ENCODE measurements around the gene TEKTIP1. TPM values are rescaled to one million over a fixed set of nuclear protein-coding genes. Genes with fewer than 3 reads are reported as not detected.
A peak's percentile ranks its signal among the peaks of the same experiment; 100 is the strongest.

The TEKTIP1 gene
- total RNA-seq, 6 donors from 2014 or later: 1.6 to 7.3 (median 6.2) TPM; not detected in 3

- Histone ChIP-seq H3K27ac (no peak overlapping the region), H3K4me3 (no peak overlapping the region), H3K9me3 (no peaks in the 10 kb centered on the region), H3K4me1 (peaks cover 13 to 40% (median 18%) of the 10 kb centered on the region in 4 donors), H3K27me3 (no peaks in the 10 kb centered on the region), H3K36me3 (peaks cover 0 to 21% (median 8%) of the 10 kb centered on the region in 4 donors)
- ATAC-seq (ENCODE audit: low FRiP score in 2 of 2) (no peak), DNase-seq (peak in 1 of 2 donors; percentile 62)
- TF ChIP-seq, protein P1, sequence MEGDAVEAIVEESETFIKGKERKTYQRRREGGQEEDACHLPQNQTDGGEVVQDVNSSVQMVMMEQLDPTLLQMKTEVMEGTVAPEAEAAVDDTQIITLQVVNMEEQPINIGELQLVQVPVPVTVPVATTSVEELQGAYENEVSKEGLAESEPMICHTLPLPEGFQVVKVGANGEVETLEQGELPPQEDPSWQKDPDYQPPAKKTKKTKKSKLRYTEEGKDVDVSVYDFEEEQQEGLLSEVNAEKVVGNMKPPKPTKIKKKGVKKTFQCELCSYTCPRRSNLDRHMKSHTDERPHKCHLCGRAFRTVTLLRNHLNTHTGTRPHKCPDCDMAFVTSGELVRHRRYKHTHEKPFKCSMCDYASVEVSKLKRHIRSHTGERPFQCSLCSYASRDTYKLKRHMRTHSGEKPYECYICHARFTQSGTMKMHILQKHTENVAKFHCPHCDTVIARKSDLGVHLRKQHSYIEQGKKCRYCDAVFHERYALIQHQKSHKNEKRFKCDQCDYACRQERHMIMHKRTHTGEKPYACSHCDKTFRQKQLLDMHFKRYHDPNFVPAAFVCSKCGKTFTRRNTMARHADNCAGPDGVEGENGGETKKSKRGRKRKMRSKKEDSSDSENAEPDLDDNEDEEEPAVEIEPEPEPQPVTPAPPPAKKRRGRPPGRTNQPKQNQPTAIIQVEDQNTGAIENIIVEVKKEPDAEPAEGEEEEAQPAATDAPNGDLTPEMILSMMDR (IDR thresholded peaks at IDR 0.05): no peak
- 91 to 92% methylated on average over 18 to 23 of the region's 26 CpGs for WGBS, 2 donors
Observed at GRCh38 chr19:3511506-3512251, 27.3 kb upstream of the TEKTIP1 start.

- no peaks in the 10 kb centered on the region for H3K9me3 ChIP-seq
- H3K27me3 ChIP-seq: no peaks in the 10 kb centered on the region
- DNase-seq (peak in 1 of 2 donors; percentile 33), ATAC-seq (ENCODE audit: low FRiP score in 2 of 2) (no peak)
- H3K4me1 ChIP-seq: peaks cover 14 to 40% (median 16%) of the 10 kb centered on the region in 4 donors
- TF ChIP-seq, protein P1 (IDR thresholded peaks at IDR 0.05): no peak
- no peak for TF ChIP-seq POLR2A (IDR thresholded peaks at IDR 0.05)
- TF ChIP-seq POLR2AphosphoS5 (IDR thresholded peaks at IDR 0.05): no peak
- no peak for TF ChIP-seq EP300 (IDR thresholded peaks at IDR 0.05)
- H3K27ac ChIP-seq: no peak overlapping the region
- WGBS, 2 donors: 89 to 94% methylated on average over 11 to 16 of the region's 17 CpGs
- no peak overlapping the region for H3K4me3 ChIP-seq
- H3K36me3 ChIP-seq: peaks cover 0 to 21% (median 8%) of the 10 kb centered on the region in 4 donors
Observed at GRCh38 chr19:3512562-3513228, 26.3 kb upstream of the TEKTIP1 start.

- H3K4me1 ChIP-seq: peaks cover 9 to 32% (median 13%) of the 10 kb centered on the region in 4 donors
- no peak overlapping the region for H3K4me3 ChIP-seq
- TF ChIP-seq POLR2AphosphoS5 (IDR thresholded peaks at IDR 0.05) (no peak), POLR2A (IDR thresholded peaks at IDR 0.05) (no peak), EP300 (IDR thresholded peaks at IDR 0.05) (no peak)
- TF ChIP-seq, protein P1 (IDR thresholded peaks at IDR 0.05): no peak
- DNase-seq: peak in 1 of 2 donors; percentile 55
- H3K27ac ChIP-seq: no peak overlapping the region
- no peaks in the 10 kb centered on the region for H3K9me3 ChIP-seq
- WGBS, 2 donors: 72 to 92% methylated on average over 6 to 18 of the region's 23 CpGs
- ATAC-seq (ENCODE audit: low FRiP score in 2 of 2): peak in 1 of 2 donors; percentile 1
- no peaks in the 10 kb centered on the region for H3K27me3 ChIP-seq
- H3K36me3 ChIP-seq: peaks cover 0 to 21% (median 8%) of the 10 kb centered on the region in 4 donors
Observed at GRCh38 chr19:3513229-3514140, 25.5 kb upstream of the TEKTIP1 start.

GRCh38 chr19:3514930-3515329 lies 24.0 kb upstream of the TEKTIP1 start:
- 83 to 90% methylated on average over 2 to 11 of the region's 12 CpGs for WGBS, 2 donors
- Histone ChIP-seq H3K36me3 (peaks cover 3 to 21% (median 9%) of the 10 kb centered on the region in 4 donors), H3K27me3 (no peaks in the 10 kb centered on the region), H3K9me3 (no peaks in the 10 kb centered on the region), H3K4me3 (no peak overlapping the region), H3K27ac (no peak overlapping the region), H3K4me1 (peaks cover 6 to 26% (median 10%) of the 10 kb centered on the region in 4 donors)
- ATAC-seq (ENCODE audit: low FRiP score in 2 of 2): no peak
- DNase-seq: peak in 1 of 2 donors; percentile 64
- TF ChIP-seq EP300 (IDR thresholded peaks at IDR 0.05): no peak
- no peak for TF ChIP-seq POLR2A (IDR thresholded peaks at IDR 0.05)
- no peak for TF ChIP-seq POLR2AphosphoS5 (IDR thresholded peaks at IDR 0.05)
- TF ChIP-seq, protein P1 (IDR thresholded peaks at IDR 0.05): no peak

All from upper lobe of left lung (tissue), 6 donors.